IMR-90 (cell line): Measurements from ENCODE around the gene FAM83G.

Experiments
- BHLHE40 ChIP-seq: fragments of 150-350 bp; IDR thresholded peaks from 2 replicates; pipeline ENCODE4 v1.6.1; 2016; ENCODE audit warnings: mild to moderate bottlenecking, low read depth, low read length
- CEBPB ChIP-seq: IDR thresholded peaks from 2 replicates; pipeline ENCODE4 v1.6.1; 2012; ENCODE audit warnings: low read depth, low read length, improper control_type of control experiment
- CTCF ChIP-seq: conservative IDR thresholded peaks from 2 replicates; pipeline ENCODE4 v1.5.1; 2012; ENCODE audit warnings: mild to moderate bottlenecking, low read depth, low read length, improper control_type of control experiment
- MXI1 ChIP-seq: IDR thresholded peaks from 2 replicates; pipeline ENCODE4 v1.6.1; 2012; ENCODE audit warnings: low read depth, mild to moderate bottlenecking, low read length, moderate library complexity, borderline replicate concordance
- POLR2A ChIP-seq: IDR thresholded peaks from 2 replicates; pipeline ENCODE4 v1.6.1; 2012; ENCODE audit warnings: mild to moderate bottlenecking, low read depth, low read length
- RCOR1 ChIP-seq: IDR thresholded peaks from 2 replicates; pipeline ENCODE4 v1.6.1; 2012; ENCODE audit warnings: mild to moderate bottlenecking, low read length, improper control_type of control experiment; ENCODE audit not compliant: insufficient replicate concordance
- RFX5 ChIP-seq: IDR thresholded peaks from 2 replicates; pipeline ENCODE4 v1.8.0; 2012; ENCODE audit warnings: low read depth, mild to moderate bottlenecking, low read length, moderate library complexity
- SMC3 ChIP-seq: fragments of 150-350 bp; IDR thresholded peaks from 2 replicates; pipeline ENCODE4 v1.6.1; 2016; ENCODE audit warnings: low read depth, mild to moderate bottlenecking, antibody characterized with exemption, low read length, moderate library complexity
- USF2 ChIP-seq: fragments of 150-350 bp; IDR thresholded peaks from 2 replicates; pipeline ENCODE4 v1.6.1; 2017; ENCODE audit warnings: mild to moderate bottlenecking, antibody characterized with exemption, low read length, low read depth

GRCh38 chr17:18977021-18977420 is 27.5 kb downstream of the FAM83G start:
- TF ChIP-seq BHLHE40 = no peak
- no peak for TF ChIP-seq CTCF
- no peak for TF ChIP-seq POLR2A
- TF ChIP-seq CEBPB = no peak
- no peak for TF ChIP-seq MXI1
- no peak for TF ChIP-seq USF2
- TF ChIP-seq RFX5 = no peak
- no peak for TF ChIP-seq SMC3
- TF ChIP-seq RCOR1 = no peak
